Endometrial microvascular endothelial cells (primary cell): Measurements from ENCODE around the gene SLC41A3. TPM values are rescaled to one million over a fixed set of nuclear protein-coding genes. Genes with fewer than 3 reads are reported as not detected.
"Not testable (repeated sequence)": the region's sequence is repeated elsewhere in the genome, so short reads cannot be mapped to it uniquely, and the experiment has no call there.

Source experiments
- in situ Hi-C: cut with HindIII; loops from 2 replicates; pipeline ENCODE4 v1.10.0; 2017; ENCODE audit warnings: low sequenced_read_pairs, low pct_unique_long_range_greater_than_20kb; ENCODE audit errors: inconsistent ontology term
- total RNA-seq: library from RNA; depleted of rRNA; stranded (reverse); fragments of >200 nt; gene quantifications from one replicate; pipeline ENCODE4 v1.2.3, GENCODE V29; 2015; ENCODE audit errors: inconsistent ontology term

The SLC41A3 gene
- total RNA-seq, 1 donor from 2014 or later = 50.3 TPM

DNA sequence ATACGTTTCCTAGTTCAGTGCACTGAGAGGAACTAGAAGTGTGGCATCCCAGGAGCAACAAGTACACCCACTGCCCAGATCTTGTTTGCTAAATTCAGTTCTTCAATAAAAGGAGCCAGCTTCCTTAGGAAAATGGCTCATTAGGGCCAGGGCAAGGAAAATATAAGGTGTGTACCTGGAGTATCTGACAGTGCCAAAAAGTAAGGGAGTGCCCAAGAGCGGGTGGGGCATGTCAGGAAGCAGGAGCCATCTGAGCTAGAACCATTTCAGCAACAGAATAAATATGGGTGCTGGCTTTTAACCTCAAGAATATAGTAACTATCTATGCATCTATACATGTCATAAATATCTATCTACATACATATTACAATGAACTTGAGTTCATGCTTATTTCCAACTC lies 44.1 kb downstream of the SLC41A3 start:
- in situ Hi-C loops = no loop called here

- in situ Hi-C loops = not testable (repeated sequence)
Observed at GRCh38 chr3:126038791-126039190, 45.1 kb downstream of the SLC41A3 start.

DNA sequence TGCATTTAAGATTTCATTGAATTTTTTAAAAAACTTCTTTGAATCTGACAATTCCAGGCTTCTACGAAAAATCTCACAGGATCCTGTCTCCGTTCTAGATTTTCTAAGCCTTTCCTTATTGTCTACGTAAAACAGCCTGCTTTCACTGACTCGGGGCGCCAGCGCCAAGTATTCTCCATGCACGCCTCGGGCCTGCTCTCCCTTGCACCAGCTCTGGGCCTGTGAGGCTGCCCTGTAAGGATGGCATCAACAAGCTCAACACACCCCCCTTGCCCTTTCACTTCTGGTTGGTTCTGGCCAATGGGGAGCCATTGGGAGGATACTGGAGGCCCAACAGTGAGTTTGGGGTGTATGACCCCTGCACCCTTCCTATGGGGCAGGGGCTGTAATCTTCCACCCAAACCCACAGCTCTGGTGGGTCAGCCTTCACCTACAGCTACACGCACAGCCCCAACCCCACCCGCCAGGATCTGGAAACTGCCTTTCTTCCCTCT lies 47.8 kb downstream of the SLC41A3 start:
- in situ Hi-C loops = no loop called here

DNA sequence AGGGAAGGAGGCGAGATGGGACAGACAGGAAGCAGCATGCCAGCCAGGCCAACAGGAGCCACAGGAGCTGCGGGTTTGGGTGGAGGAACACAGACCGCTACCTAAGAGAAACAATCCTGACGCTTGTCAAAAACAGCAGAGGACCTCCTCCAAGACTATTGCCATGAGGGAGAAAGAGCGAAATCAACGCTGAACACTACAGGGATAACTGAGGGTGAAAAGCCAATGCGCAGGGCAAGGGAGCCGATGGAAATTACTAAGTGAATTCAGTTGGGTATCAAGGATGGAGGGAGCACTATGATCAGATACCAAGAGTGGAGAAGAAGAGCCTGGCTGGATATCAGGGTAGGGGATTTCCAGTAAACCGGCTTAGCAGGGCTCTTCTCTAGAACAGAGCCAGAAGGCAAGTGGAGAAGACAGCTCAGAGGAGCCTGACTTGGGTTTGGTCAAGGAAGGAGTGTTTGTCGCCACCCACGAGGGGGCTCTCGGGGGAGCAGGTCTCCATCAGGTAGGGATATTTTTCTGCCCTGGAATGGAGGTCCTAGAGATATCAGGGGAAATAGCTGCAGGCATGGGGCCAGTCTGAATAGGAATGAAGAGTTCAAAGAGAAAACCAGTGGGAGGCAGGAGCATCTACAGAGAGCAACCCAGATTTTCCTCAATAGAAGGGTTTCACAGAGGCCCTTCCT lies 48.4 kb downstream of the SLC41A3 start:
- in situ Hi-C loops = no loop called here

DNA sequence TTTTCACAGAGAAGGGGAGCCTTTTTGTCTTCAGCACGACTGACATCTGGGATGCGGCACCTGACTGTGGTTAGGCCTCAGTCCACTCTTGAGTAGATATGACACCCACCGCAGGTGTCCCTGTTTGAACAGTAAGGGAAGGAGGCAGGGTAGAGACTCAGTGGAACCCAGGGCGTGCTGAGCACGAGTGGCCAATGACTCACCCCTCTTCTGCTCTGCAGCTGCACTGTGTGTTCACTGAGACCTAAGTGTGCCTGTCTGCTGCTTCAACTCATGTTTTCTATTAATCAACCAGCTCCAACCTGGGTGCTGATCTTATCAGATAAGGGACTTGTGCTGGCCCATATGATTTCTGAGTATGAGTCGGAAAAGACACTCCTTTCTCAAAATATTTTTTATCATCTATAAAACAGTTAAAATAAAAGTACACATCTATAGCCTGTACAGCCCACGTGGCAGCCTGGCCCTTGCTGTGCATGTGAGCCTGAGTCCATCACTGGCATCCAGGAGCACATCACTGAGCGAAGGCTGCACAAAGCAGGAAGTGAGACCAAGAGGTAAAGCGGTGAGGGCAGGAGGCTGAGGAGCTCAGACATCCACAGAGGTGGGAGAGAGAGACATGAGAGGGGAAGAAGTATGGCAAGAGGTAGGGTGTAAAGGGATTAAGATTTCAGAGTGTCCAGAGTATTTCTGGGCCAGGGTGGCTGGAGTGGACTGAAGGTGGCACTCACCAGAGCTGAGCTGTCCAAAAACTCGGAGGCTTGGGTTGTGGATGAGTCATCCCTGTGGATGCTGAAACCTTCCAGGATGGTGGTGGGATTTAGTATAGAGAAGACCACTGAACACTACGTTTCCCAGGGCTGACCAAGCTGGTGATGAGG lies 49.2 kb downstream of the SLC41A3 start:
- in situ Hi-C loops = no loop called here

DNA sequence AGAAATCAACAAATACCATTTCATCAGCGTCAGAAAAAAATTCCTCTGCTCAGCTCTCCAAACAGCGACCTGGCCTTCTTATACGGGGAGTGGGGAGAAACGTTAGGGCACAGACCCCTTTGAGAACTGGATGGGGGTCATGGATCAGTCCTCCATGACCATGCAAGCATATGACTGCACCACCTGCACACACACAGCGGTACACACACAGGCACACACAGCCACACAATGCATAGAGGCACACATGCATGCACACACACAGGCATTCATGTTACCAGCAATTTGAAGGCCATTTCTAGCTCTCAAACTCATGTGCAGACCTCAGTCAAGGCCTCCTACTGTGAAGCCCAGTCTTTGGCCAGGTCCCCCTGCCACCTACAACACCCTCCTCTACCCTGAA lies 50.2 kb downstream of the SLC41A3 start:
- in situ Hi-C loops = no loop called here

GRCh38 chr3:126033051-126033745 lies 50.7 kb downstream of the SLC41A3 start:
- in situ Hi-C loops = no loop called here

- in situ Hi-C loops = no loop called here
Observed at GRCh38 chr3:126031981-126032471, 51.9 kb downstream of the SLC41A3 start.

DNA sequence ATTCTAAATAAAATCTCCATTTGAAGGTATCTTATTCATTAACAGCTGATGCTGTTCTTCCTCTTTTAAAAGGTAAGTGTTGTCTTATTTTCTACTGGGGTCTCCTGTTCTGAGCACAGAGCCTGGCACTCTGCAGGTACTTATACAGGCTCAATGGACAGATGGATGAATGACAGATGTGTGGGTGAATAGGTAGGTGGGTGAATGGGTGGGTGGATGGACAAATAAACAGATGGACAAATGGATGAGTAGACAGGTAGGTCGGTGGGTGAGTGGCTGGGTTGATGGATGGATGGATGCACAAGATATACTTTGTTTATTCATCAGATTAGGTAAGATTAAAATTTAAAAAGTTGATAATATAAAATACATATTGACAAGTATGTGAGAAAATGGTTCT lies 53.5 kb downstream of the SLC41A3 start:
- in situ Hi-C loops = no loop called here

- in situ Hi-C loops = no loop called here
Observed at GRCh38 chr3:126029241-126029640, 54.7 kb downstream of the SLC41A3 start.

GRCh38 chr3:126028096-126028495 lies 55.8 kb downstream of the SLC41A3 start:
- in situ Hi-C loops = no loop called here

- in situ Hi-C loops = no loop called here
Observed at GRCh38 chr3:126026761-126027160, 57.2 kb downstream of the SLC41A3 start.

GRCh38 chr3:126026277-126026751 lies 57.6 kb downstream of the SLC41A3 start:
- in situ Hi-C loops = no loop called here

GRCh38 chr3:126025862-126026261 lies 58.1 kb downstream of the SLC41A3 start:
- in situ Hi-C loops = no loop called here

GRCh38 chr3:126025116-126025729 lies 58.7 kb downstream of the SLC41A3 start:
- in situ Hi-C loops = no loop called here

- in situ Hi-C loops = no loop called here
Observed at GRCh38 chr3:126024049-126024854, 59.7 kb downstream of the SLC41A3 start.

- in situ Hi-C loops = no loop called here
Observed at GRCh38 chr3:126023390-126023789, 60.5 kb downstream of the SLC41A3 start.

DNA sequence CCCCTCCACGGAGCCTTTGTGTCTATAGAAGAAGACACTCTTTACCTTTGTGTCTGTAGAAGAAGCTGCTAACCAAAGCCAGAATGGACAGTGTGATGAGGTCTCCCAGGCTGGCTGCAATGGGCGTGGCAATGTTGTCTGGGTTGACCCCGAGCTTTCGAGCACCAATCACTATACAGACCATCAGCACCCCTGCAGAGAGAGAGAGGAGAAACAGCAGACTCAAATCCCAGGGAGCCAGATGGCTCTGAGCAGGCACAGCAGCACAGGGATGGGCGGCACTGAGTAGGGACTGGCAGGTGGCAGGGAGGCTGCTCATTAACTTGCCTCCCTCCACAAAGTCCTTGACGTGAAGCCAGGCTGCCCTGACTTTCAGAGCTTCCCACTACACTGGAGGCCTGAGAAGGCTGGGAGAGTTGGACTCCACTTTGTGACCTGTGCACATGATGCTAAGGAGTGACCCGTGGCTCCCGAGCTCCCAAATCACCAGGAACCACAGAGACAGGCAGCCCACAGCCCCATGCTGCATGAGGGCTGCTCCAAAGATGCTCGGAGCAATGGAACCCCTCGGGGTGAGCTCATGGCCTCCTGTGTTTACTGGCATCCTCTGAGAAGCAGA lies 61.1 kb downstream of the SLC41A3 start:
- in situ Hi-C loops = no loop called here
